HepG2 (cell line): ENCODE measurements around the gene ST3GAL2. TPM values are rescaled to one million over a fixed set of nuclear protein-coding genes. Genes with fewer than 3 reads are reported as not detected.

Experiments used
- ATF7-NPFF ChIP-seq: sonication (generic); formaldehyde crosslinking; IDR thresholded peaks from 2 replicates; pipeline ENCODE4 v1.8.1; 2023; ENCODE audit warnings: mild to moderate bottlenecking, low read depth, missing genetic modification reagents, moderate library complexity
- GABPB1 ChIP-seq: IDR thresholded peaks from 2 replicates; pipeline ENCODE4 v1.6.1; 2016; ENCODE audit warnings: mild to moderate bottlenecking, missing genetic modification reagents, moderate library complexity, missing compliant biosample characterization
- IKZF1 ChIP-seq: fragments of 450-650 bp; IDR thresholded peaks from 2 replicates; pipeline ENCODE4 v1.7.1; 2016
- KDM4B ChIP-seq: sonication (generic); formaldehyde crosslinking; IDR thresholded peaks from 2 replicates; pipeline ENCODE4 v1.4.0; 2020; ENCODE audit warnings: missing genetic modification reagents
- SALL1 ChIP-seq: sonication (generic); formaldehyde crosslinking; IDR thresholded peaks from 2 replicates; pipeline ENCODE4 v1.8.0; 2022; ENCODE audit warnings: mild to moderate bottlenecking, missing genetic modification reagents
- SETDB1 ChIP-seq: sonication (generic); formaldehyde crosslinking; IDR thresholded peaks from 2 replicates; pipeline ENCODE4 v1.5.1; 2020; ENCODE audit warnings: missing genetic modification reagents, mild to moderate bottlenecking, borderline replicate concordance
- SMAD3 ChIP-seq: sonication (generic); formaldehyde crosslinking; IDR thresholded peaks from 2 replicates; pipeline ENCODE4 v1.4.0; 2020; ENCODE audit warnings: missing genetic modification reagents
- TARDBP ChIP-seq: sonication (generic); formaldehyde crosslinking; IDR thresholded peaks from 2 replicates; pipeline ENCODE4 v1.8.0; 2022; ENCODE audit warnings: mild to moderate bottlenecking, missing genetic modification reagents
- TBL1XR1 ChIP-seq: fragments of 150-350 bp; IDR thresholded peaks from 2 replicates; pipeline ENCODE4 v1.6.1; 2014; ENCODE audit warnings: borderline replicate concordance, low read length; ENCODE audit not compliant: partially characterized antibody
- THAP11 ChIP-seq: IDR thresholded peaks from 2 replicates; pipeline ENCODE4 v1.6.1; 2016; ENCODE audit warnings: missing biosample characterization, missing genetic modification reagents
- THAP9 ChIP-seq: sonication (generic); formaldehyde crosslinking; IDR thresholded peaks from 2 replicates; pipeline ENCODE4; 2020; ENCODE audit warnings: missing genetic modification reagents, mild to moderate bottlenecking, borderline replicate concordance
- ZKSCAN1 ChIP-seq: fragments of 150-350 bp; IDR thresholded peaks from 2 replicates; pipeline ENCODE4 v1.6.1; 2014; ENCODE audit warnings: low read length
- ZNF446 ChIP-seq: sonication (generic); formaldehyde crosslinking; IDR thresholded peaks from 2 replicates; pipeline ENCODE4 v1.5.0; 2020; ENCODE audit warnings: mild to moderate bottlenecking, missing genetic modification reagents
- ZNF780A ChIP-seq: sonication (generic); formaldehyde crosslinking; IDR thresholded peaks from 2 replicates; pipeline ENCODE4 v1.8.0; 2022; ENCODE audit warnings: mild to moderate bottlenecking, missing genetic modification reagents, moderate library complexity
- ZNF790 ChIP-seq: sonication (generic); formaldehyde crosslinking; IDR thresholded peaks from 2 replicates; pipeline ENCODE4 v1.8.0; 2022; ENCODE audit warnings: missing genetic modification reagents, mild to moderate bottlenecking, borderline replicate concordance
- polyA plus RNA-seq, 8 experiments: library from polyadenylated mRNA; depleted of rRNA in 3 of 8; stranded (reverse) in 7 of 8; unstranded in 1 of 8; fragments of >200 nt; fragmentation: Illumina TruSeq in 4 of 8; extraction: Trizol in 4 of 8; gene quantifications; 2 replicates each; pipeline versions ENCODE4 v1.2.1 to v1.2.3, GENCODE V29; 2011 to 2016; ENCODE audit warnings: low read depth in 4 of 8, missing spikeins in 1 of 8, mixed read lengths in 1 of 8; ENCODE audit not compliant: insufficient read depth in 1 of 8
- total RNA-seq, 5 experiments: library from RNA; depleted of rRNA; stranded (reverse); fragments of >200 nt; fragmentation: Illumina TruSeq; extraction: Trizol; gene quantifications; 2 replicates each; pipeline ENCODE4 v1.2.3, GENCODE V29; 2016; ENCODE audit warnings: low read depth in 1 of 5
- TF ChIP-seq, protein P1 (sequence below): sonication (generic); formaldehyde crosslinking; IDR thresholded peaks from 2 replicates; pipeline ENCODE4 v1.8.0; 2022; ENCODE audit warnings: missing genetic modification reagents, mild to moderate bottlenecking, borderline replicate concordance
- TF ChIP-seq, protein P2 (sequence below): sonication (generic); formaldehyde crosslinking; IDR thresholded peaks from 2 replicates; pipeline ENCODE4 v1.4.0; 2020; ENCODE audit warnings: missing genetic modification reagents, borderline replicate concordance
- TF ChIP-seq, protein P3 (sequence below): sonication (generic); formaldehyde crosslinking; IDR thresholded peaks from 2 replicates; pipeline ENCODE4 v1.4.0; 2020; ENCODE audit warnings: mild to moderate bottlenecking, missing genetic modification reagents
- TF ChIP-seq, protein P4 (sequence below): sonication (generic); formaldehyde crosslinking; IDR thresholded peaks from 2 replicates; pipeline ENCODE4 v1.9.0; 2021; ENCODE audit warnings: missing genetic modification reagents, borderline replicate concordance

ST3GAL2 gene
- total and polyA plus RNA-seq, 2 of the 13 experiments (the other 11 are each of a cell fraction or from before 2014, with no cell fraction given) = 16.3 to 24.9 TPM

DNA sequence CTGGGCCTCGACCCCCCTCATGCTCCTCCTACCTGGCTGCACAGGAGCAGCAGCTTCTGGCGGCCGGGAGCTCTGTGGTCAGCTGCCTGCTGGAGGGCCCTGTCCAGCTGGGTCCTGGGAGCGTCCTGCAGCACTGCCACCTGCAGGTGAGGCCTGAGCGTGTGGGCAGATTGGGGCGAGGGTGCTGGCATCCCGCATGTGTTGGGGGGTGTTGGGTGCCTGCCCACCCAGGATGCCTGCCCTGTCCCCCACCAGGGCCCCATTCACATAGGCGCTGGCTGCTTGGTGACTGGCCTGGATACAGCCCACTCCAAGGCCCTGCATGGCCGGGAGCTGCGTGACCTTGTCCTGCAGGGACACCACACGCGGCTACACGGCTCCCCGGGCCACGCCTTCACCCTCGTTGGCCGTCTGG, 32.0 kb upstream of the ST3GAL2 start (continued):
- TF ChIP-seq, protein P1, sequence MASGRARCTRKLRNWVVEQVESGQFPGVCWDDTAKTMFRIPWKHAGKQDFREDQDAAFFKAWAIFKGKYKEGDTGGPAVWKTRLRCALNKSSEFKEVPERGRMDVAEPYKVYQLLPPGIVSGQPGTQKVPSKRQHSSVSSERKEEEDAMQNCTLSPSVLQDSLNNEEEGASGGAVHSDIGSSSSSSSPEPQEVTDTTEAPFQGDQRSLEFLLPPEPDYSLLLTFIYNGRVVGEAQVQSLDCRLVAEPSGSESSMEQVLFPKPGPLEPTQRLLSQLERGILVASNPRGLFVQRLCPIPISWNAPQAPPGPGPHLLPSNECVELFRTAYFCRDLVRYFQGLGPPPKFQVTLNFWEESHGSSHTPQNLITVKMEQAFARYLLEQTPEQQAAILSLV (CRISPR knock-in tag) = 0 out of 2 replicates have a peak, but pooled peaks have one; percentile 55
- TF ChIP-seq IKZF1 = no peak
- no peak for TF ChIP-seq ZNF780A
- TF ChIP-seq, protein P2, sequence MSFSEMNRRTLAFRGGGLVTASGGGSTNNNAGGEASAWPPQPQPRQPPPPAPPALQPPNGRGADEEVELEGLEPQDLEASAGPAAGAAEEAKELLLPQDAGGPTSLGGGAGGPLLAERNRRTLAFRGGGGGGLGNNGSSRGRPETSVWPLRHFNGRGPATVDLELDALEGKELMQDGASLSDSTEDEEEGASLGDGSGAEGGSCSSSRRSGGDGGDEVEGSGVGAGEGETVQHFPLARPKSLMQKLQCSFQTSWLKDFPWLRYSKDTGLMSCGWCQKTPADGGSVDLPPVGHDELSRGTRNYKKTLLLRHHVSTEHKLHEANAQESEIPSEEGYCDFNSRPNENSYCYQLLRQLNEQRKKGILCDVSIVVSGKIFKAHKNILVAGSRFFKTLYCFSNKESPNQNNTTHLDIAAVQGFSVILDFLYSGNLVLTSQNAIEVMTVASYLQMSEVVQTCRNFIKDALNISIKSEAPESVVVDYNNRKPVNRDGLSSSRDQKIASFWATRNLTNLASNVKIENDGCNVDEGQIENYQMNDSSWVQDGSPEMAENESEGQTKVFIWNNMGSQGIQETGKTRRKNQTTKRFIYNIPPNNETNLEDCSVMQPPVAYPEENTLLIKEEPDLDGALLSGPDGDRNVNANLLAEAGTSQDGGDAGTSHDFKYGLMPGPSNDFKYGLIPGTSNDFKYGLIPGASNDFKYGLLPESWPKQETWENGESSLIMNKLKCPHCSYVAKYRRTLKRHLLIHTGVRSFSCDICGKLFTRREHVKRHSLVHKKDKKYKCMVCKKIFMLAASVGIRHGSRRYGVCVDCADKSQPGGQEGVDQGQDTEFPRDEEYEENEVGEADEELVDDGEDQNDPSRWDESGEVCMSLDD (CRISPR knock-in tag) = no peak
- TF ChIP-seq SETDB1 (CRISPR knock-in tag) = no peak
- TF ChIP-seq, protein P3, sequence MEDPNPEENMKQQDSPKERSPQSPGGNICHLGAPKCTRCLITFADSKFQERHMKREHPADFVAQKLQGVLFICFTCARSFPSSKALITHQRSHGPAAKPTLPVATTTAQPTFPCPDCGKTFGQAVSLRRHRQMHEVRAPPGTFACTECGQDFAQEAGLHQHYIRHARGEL (CRISPR knock-in tag) = no peak
- TF ChIP-seq TBL1XR1 = no peak
- TF ChIP-seq SMAD3 (CRISPR knock-in tag) = 0 out of 2 replicates have a peak, but pooled peaks have one; percentile 58
- no peak for TF ChIP-seq ZNF790
- 0 out of 2 replicates have a peak, but pooled peaks have one; percentile 46 for TF ChIP-seq ATF7-NPFF (CRISPR knock-in tag)
- TF ChIP-seq THAP11 (CRISPR knock-in tag) = peak; percentile 69
- 0 out of 2 replicates have a peak, but pooled peaks have one; percentile 10 for TF ChIP-seq ZKSCAN1
- peak; percentile 60; the same call in 1 of the 2 replicates for TF ChIP-seq GABPB1 (CRISPR knock-in tag)
- TF ChIP-seq, protein P4, sequence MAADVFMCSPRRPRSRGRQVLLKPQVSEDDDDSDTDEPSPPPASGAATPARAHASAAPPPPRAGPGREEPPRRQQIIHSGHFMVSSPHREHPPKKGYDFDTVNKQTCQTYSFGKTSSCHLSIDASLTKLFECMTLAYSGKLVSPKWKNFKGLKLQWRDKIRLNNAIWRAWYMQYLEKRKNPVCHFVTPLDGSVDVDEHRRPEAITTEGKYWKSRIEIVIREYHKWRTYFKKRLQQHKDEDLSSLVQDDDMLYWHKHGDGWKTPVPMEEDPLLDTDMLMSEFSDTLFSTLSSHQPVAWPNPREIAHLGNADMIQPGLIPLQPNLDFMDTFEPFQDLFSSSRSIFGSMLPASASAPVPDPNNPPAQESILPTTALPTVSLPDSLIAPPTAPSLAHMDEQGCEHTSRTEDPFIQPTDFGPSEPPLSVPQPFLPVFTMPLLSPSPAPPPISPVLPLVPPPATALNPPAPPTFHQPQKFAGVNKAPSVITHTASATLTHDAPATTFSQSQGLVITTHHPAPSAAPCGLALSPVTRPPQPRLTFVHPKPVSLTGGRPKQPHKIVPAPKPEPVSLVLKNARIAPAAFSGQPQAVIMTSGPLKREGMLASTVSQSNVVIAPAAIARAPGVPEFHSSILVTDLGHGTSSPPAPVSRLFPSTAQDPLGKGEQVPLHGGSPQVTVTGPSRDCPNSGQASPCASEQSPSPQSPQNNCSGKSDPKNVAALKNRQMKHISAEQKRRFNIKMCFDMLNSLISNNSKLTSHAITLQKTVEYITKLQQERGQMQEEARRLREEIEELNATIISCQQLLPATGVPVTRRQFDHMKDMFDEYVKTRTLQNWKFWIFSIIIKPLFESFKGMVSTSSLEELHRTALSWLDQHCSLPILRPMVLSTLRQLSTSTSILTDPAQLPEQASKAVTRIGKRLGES = no peak
- peak; percentile 65 for TF ChIP-seq SALL1 (CRISPR knock-in tag)
- peak; percentile 41; the same call in 1 of the 2 replicates for TF ChIP-seq TARDBP (CRISPR knock-in tag)
- peak; percentile 35; the same call in 1 of the 2 replicates for TF ChIP-seq KDM4B
- TF ChIP-seq THAP9 (CRISPR knock-in tag) = peak; percentile 63; the same call in 1 of the 2 replicates
- 0 out of 2 replicates have a peak, but pooled peaks have one; percentile 58 for TF ChIP-seq ZNF446 (CRISPR knock-in tag)
